Naive thymus-derived CD8-positive, alpha-beta T cell (primary cell): ENCODE results near the gene RPGRIP1. TPM values are rescaled to one million over a fixed set of nuclear protein-coding genes. Genes with fewer than 3 reads are reported as not detected.
"Not testable (repeated sequence)": the region's sequence is repeated elsewhere in the genome, so short reads cannot be mapped to it uniquely, and the experiment has no call there.

Source experiments
- ATAC-seq, 2 donors: fragments of 150-1000 bp; cut with Tn5 transposase in 1 of 2; sonication (Bioruptor Pico), chemical (Tn5 transposase) in 1 of 2; 1 replicate in 1 of 2; 2 replicates in 1 of 2; pipeline ENCODE4 v1.10.0; 2021; ENCODE audit warnings: mild to moderate bottlenecking in 2 of 2, moderate library complexity in 2 of 2
- POLR2A ChIA-PET: fragments of 350-600 bp; sonication (Branson Sonifier 250); formaldehyde crosslinking; loops from one replicate; lab custom pipeline; 2021; ENCODE audit warnings: antibody characterized with exemption; lab: Charles Lee
- DNase-seq, 10 donors: peaks; one replicate each; pipeline versions ENCODE4 v3.0.0 to v3.0.0-alpha.2; 2020 to 2022
- H3K27ac Mint-ChIP-seq, 10 donors: one replicate each; pipeline ENCODE4 v1.8.0; 2020 to 2022; ENCODE audit warnings: mild to moderate bottlenecking in 10 of 10, mixed read lengths in 10 of 10, moderate library complexity in 4 of 10, inconsistent platforms in 1 of 10
- H3K27me3 Mint-ChIP-seq, 5 donors: one replicate each; pipeline ENCODE4 v1.8.0; 2021 to 2022; ENCODE audit warnings: mixed read lengths in 5 of 5
- H3K36me3 Mint-ChIP-seq, 3 donors: one replicate each; pipeline ENCODE4 v1.8.0; 2020 to 2022; ENCODE audit warnings: mixed read lengths in 3 of 3, mild to moderate bottlenecking in 2 of 3, inconsistent platforms in 1 of 3
- H3K4me1 Mint-ChIP-seq, 4 donors: one replicate each; pipeline ENCODE4 v1.8.0; 2021 to 2022; ENCODE audit warnings: mixed read lengths in 4 of 4
- H3K4me3 Mint-ChIP-seq, 10 donors: one replicate each; pipeline ENCODE4 v1.8.0; 2020 to 2022; ENCODE audit warnings: mild to moderate bottlenecking in 10 of 10, mixed read lengths in 10 of 10, moderate library complexity in 6 of 10, inconsistent platforms in 1 of 10
- H3K9me3 Mint-ChIP-seq, 9 donors: one replicate each; pipeline ENCODE4 v1.8.0; 2020 to 2022; ENCODE audit warnings: mixed read lengths in 9 of 9, mild to moderate bottlenecking in 3 of 9, inconsistent platforms in 1 of 9, moderate library complexity in 1 of 9
- polyA plus RNA-seq, 3 donors: library from polyadenylated mRNA; unstranded; fragments of 300-500 nt; fragmentation: Illumina TruSeq; gene quantifications; one replicate each; pipeline ENCODE4 v1.2.3, GENCODE V29; 2021
- total RNA-seq, 8 experiments: library from RNA in 2 of 8; stranded (reverse) in 2 of 8; gene quantifications; one replicate each; pipeline ENCODE4 v1.2.3 and lab custom pipeline; 2021 to 2026

RPGRIP1 gene
- total and polyA plus RNA-seq, 5 experiments from 2014 or later, result 0.09 TPM; not detected in 4

DNA sequence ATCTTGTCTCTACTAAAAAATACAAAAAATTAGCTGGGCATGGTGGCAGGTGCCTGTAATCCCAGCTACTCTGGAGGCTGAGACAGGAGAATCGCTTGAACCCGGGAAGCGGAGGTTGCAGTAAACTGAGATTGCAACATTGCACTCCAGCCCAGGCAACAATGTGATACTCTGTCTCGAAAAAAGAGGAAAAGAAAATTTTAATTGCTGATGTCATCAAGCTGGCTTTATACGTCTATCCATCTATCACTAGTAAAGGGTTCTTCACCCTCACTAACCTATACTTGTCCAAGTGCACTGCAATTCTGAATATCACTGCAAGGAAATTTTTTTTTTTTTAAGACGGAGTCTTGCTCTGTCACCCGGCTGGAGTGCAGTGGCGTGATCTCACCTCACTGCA is 2.0 kb downstream of the RPGRIP1 start:
- H3K9me3 Mint-ChIP-seq, POLR2A ChIA-PET, DNase-seq, H3K27ac Mint-ChIP-seq, ATAC-seq, H3K4me1 Mint-ChIP-seq, H3K4me3 Mint-ChIP-seq, H3K27me3 Mint-ChIP-seq, H3K36me3 Mint-ChIP-seq: not testable (repeated sequence)

DNA sequence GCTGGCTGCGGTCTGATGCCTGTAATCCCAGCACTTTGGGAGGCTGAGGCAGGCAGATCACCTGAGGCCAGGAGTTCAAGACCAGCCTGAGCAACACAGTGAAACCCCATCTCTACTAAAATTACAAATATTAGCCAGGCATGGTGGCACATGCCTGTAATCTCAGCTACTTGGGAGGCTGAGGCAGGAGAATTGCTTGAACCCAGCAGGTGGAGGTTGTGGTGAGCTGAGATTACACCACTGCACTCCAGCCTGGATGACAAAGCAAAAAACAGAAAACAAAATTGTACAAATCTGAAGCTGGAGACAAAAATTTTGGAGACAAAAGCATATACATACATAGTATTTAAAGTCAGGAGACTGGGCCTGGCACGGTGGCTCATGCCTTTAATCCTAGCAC is 6.6 kb downstream of the RPGRIP1 start:
- peak overlapping the region in 2 of 10 donors; percentile 48 to 53 for H3K27ac Mint-ChIP-seq
- DNase-seq, result not testable (repeated sequence)

DNA sequence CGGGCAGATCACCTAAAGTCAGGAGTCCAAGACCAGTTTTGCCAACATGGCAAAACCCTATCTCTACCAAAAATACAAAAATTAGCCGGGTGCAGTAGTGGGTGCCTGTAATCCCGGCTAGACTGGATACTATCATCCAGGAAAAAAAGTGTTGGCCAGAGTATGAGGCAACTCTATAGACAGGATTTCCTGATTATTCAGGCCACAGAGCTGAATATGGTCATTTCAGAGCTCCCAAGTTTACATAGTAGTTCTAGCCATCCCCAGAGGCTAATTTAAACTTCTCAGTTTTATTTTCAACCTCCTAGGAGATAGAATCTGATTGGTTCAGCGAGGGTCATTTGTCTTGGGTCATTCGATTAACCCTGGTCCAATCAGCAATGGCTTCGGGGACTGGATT is 7.3 kb downstream of the RPGRIP1 start:
- ATAC-seq (no peak), DNase-seq (no peak)
- no peaks in the 10 kb centered on the region for H3K9me3 Mint-ChIP-seq
- POLR2A ChIA-PET, result no interaction called here
- no peak overlapping the region for H3K4me3 Mint-ChIP-seq
- H3K27ac Mint-ChIP-seq, result peak overlapping the region in 1 of 10 donors; percentile 48
- H3K4me1 Mint-ChIP-seq, result peaks cover 0 to 2% (median 0%) of the 10 kb centered on the region in 4 donors
- peaks cover 0 to 6% (median 4%) of the 10 kb centered on the region in 5 donors for H3K27me3 Mint-ChIP-seq
- H3K36me3 Mint-ChIP-seq, result no peaks in the 10 kb centered on the region

More for the DNA sequence above, 6.6 kb downstream of the RPGRIP1 start:
- H3K27me3 Mint-ChIP-seq, ATAC-seq, H3K4me1 Mint-ChIP-seq, H3K9me3 Mint-ChIP-seq, POLR2A ChIA-PET, H3K4me3 Mint-ChIP-seq, H3K36me3 Mint-ChIP-seq: not testable (repeated sequence)

DNA sequence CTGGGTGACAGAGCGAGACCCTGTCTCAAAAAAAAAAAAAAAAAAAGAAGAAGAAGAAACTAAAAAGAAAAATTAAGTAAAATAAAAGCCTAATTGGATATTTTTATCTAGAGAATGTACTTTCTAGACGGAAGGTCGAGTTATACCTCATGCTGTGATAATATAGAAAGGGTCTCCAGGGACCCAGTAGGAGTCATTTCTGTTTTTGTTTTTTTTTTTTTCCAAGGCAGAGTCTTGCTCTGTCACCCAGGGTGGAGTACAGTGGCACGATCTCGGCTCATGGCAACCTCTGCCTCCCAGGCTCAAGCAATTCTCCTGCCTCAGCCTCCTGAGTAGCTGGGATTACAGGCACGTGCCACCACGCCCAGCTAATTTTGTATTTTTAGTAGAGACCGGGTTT is 14.1 kb downstream of the RPGRIP1 start:
- peaks cover 1 to 10% (median 8%) of the 10 kb centered on the region in 5 donors for H3K27me3 Mint-ChIP-seq
- H3K36me3 Mint-ChIP-seq, H3K9me3 Mint-ChIP-seq, H3K4me1 Mint-ChIP-seq, ATAC-seq, H3K27ac Mint-ChIP-seq, DNase-seq, H3K4me3 Mint-ChIP-seq, POLR2A ChIA-PET: not testable (repeated sequence)

- POLR2A ChIA-PET, result no interaction called here
- DNase-seq, result no peak
- Mint-ChIP-seq H3K36me3 (no peaks in the 10 kb centered on the region), H3K27me3 (peaks cover 1 to 19% (median 8%) of the 10 kb centered on the region in 5 donors), H3K27ac (no peak overlapping the region), H3K9me3 (no peaks in the 10 kb centered on the region), H3K4me3 (no peak overlapping the region), H3K4me1 (peaks cover 0 to 9% (median 5%) of the 10 kb centered on the region in 4 donors)
- no peak for ATAC-seq
These were observed 18.5 kb downstream of the RPGRIP1 start for GRCh38 chr14:21298358-21298757.

- no peak for ATAC-seq
- POLR2A ChIA-PET, result no interaction called here
- Mint-ChIP-seq H3K9me3 (no peaks in the 10 kb centered on the region), H3K27me3 (peaks cover 1 to 19% (median 8%) of the 10 kb centered on the region in 5 donors), H3K36me3 (no peaks in the 10 kb centered on the region), H3K4me1 (peaks cover 0 to 9% (median 5%) of the 10 kb centered on the region in 4 donors), H3K27ac (no peak overlapping the region), H3K4me3 (no peak overlapping the region)
- DNase-seq, result no peak
These were observed 19.8 kb downstream of the RPGRIP1 start for GRCh38 chr14:21299562-21300130.

- Mint-ChIP-seq H3K4me1 (peaks cover 0 to 9% (median 5%) of the 10 kb centered on the region in 4 donors), H3K27me3 (peaks cover 1 to 19% (median 8%) of the 10 kb centered on the region in 5 donors), H3K36me3 (no peaks in the 10 kb centered on the region), H3K9me3 (no peaks in the 10 kb centered on the region), H3K4me3 (peak overlapping the region in 8 of 10 donors; percentile 24 to 70 (median 57)), H3K27ac (no peak overlapping the region)
- ATAC-seq, result peak; percentile 71 to 80
- POLR2A ChIA-PET, result no interaction called here
- peak in 7 of 10 donors; percentile 7 to 25 (median 19) for DNase-seq
These were observed 21.0 kb downstream of the RPGRIP1 start for GRCh38 chr14:21300892-21301291.

GRCh38 chr14:21302013-21302835 is 22.3 kb downstream of the RPGRIP1 start:
- POLR2A ChIA-PET, result no interaction called here
- Mint-ChIP-seq H3K9me3 (no peaks in the 10 kb centered on the region), H3K36me3 (no peaks in the 10 kb centered on the region), H3K27ac (no peak overlapping the region), H3K4me1 (peaks cover 0 to 9% (median 5%) of the 10 kb centered on the region in 4 donors), H3K4me3 (peak overlapping the region in 1 of 10 donors; percentile 8), H3K27me3 (peaks cover 1 to 19% (median 8%) of the 10 kb centered on the region in 5 donors)
- ATAC-seq (no peak), DNase-seq (no peak)

DNA sequence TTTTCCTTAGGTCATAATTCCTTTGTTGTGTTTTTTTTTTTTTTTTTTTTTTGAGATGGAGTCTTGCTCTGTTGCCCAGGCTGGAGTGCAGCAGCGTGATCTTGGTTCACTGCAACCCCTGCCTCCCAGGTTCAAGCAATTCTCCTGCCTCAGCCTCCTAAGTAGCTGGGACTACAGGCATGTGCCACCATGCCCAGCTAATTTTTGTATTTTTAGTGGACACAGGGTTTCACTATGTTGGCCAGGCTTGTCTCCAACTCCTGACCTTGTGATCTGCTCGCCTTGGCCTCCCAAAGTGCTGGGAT is 22.9 kb downstream of the RPGRIP1 start:
- H3K4me1 Mint-ChIP-seq, result peaks cover 0 to 11% (median 8%) of the 10 kb centered on the region in 4 donors
- H3K36me3 Mint-ChIP-seq, H3K9me3 Mint-ChIP-seq, POLR2A ChIA-PET, DNase-seq, H3K4me3 Mint-ChIP-seq, ATAC-seq, H3K27ac Mint-ChIP-seq: not testable (repeated sequence)
- peaks cover under 1 to 16% (median 5%) of the 10 kb centered on the region in 5 donors for H3K27me3 Mint-ChIP-seq

GRCh38 chr14:21307637-21308036 is 27.8 kb downstream of the RPGRIP1 start:
- no peak for ATAC-seq
- H3K27me3 Mint-ChIP-seq, result peaks cover 0 to 2% (median 0%) of the 10 kb centered on the region in 5 donors
- H3K36me3 Mint-ChIP-seq, result no peaks in the 10 kb centered on the region
- DNase-seq, result peak in 1 of 10 donors; percentile 9
- POLR2A ChIA-PET, result interaction anchor here (0.7 kb wide), 1 partner anchor 130 kb away, joined by 3 read pairs; no protein-coding TSS in a partner anchor
- H3K9me3 Mint-ChIP-seq, result no peaks in the 10 kb centered on the region
- peak overlapping the region in 6 of 10 donors; percentile 3 to 94 (median 84) for H3K27ac Mint-ChIP-seq
- peak overlapping the region in 5 of 10 donors; percentile 17 to 87 (median 85) for H3K4me3 Mint-ChIP-seq
- peaks cover 7 to 24% (median 19%) of the 10 kb centered on the region in 4 donors for H3K4me1 Mint-ChIP-seq

DNA sequence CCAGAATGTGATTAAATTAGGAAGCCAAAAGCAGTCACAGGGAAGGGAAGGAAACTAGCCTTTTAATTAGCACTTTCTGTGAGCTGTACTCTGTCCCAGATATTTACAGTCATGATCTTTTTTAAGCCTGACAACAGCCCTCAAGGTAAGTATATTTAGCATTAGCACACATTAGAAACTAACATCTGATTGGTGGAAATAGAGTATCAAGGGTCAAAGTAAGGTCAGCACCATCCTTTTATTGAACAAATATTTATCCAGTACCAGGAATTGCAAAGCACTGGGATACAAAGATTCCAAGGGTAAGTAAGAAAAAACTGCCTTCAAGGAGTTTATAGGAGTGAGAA is 28.2 kb downstream of the RPGRIP1 start:
- Mint-ChIP-seq H3K27ac (peak overlapping the region in 9 of 10 donors; percentile 78 to 94 (median 89)), H3K9me3 (no peaks in the 10 kb centered on the region), H3K27me3 (peaks cover 0 to 2% (median 0%) of the 10 kb centered on the region in 5 donors), H3K4me3 (peak overlapping the region; percentile 80 to 92 (median 86)), H3K4me1 (peaks cover 7 to 24% (median 19%) of the 10 kb centered on the region in 4 donors), H3K36me3 (no peaks in the 10 kb centered on the region)
- POLR2A ChIA-PET, result interaction anchor here (0.7 to 1.2 kb wide), 2 partner anchors 129 to 203 kb away, joined by 3 to 7 read pairs; partner anchors contain the start of gene METTL3
- no peak for DNase-seq
- no peak for ATAC-seq

DNA sequence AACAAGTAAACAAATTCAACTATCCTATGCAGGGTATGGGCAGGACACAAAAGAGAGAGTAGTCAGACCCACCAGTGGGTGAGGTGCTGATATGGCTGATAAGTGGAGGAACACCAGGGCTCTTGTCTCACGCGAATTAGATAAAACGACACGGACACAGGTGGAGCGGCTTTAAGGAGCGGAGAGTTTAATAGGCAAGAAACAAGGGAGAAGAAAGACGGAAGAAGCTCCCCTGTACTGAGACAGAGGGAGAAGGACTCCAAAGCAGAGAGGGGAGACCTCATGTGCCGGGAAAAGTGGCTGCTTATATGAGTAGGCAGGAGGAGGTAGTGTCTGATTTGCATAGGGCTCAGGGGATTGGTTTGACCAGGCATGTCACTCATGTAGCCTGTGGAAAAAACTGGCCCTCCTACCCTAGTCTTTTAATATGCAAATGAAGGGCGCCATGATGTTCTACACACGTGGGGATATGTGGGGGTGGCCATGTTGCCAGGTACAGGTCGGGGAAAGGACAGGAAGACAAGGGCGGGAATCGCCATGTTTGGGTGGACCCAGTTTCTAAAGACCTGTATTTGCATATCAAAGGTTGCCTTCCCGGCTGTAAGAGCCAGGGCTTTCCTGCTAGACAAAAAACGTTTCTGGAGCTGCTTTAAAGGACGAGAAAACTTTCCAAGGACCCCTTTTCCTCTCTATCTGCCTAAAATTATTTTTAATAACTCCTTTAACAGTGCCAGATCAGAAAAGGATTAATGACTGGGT is 28.8 kb downstream of the RPGRIP1 start:
- Mint-ChIP-seq H3K36me3 (no peaks in the 10 kb centered on the region), H3K4me3 (peak overlapping the region; percentile 80 to 92 (median 86)), H3K27me3 (no peaks in the 10 kb centered on the region), H3K9me3 (no peaks in the 10 kb centered on the region), H3K4me1 (peaks cover 7 to 24% (median 19%) of the 10 kb centered on the region in 4 donors), H3K27ac (peak overlapping the region; percentile 78 to 94 (median 88))
- POLR2A ChIA-PET, result interaction anchor here (0.6 to 1.2 kb wide), 3 partner anchors 48 to 203 kb away, joined by 3 to 8 read pairs (median 7); partner anchors contain the start of gene METTL3
- ATAC-seq (peak; percentile 90 to 92), DNase-seq (peak; percentile 36 to 89 (median 76))
